ENCODE data around the gene WDFY4.

- TF ChIP-seq CTCF (IDR thresholded peaks at IDR 0.05) (no peak), USF2 (IDR thresholded peaks at IDR 0.05) (no peak), CEBPB (IDR thresholded peaks at IDR 0.05) (no peak), CHD4 (IDR thresholded peaks at IDR 0.05; ENCODE audit: borderline replicate concordance) (no peak), POLR2A (IDR thresholded peaks at IDR 0.05; ENCODE audit: low read length) (no peak), REST (IDR thresholded peaks at IDR 0.05) (no peak)
These were observed 135.1 kb downstream of the WDFY4 start for GRCh38 chr10:48819783-48820182.
